GM12878 (cell line): ENCODE results near the gene MMP14. TPM values are rescaled to one million over a fixed set of nuclear protein-coding genes. Genes with fewer than 3 reads are reported as not detected.

ENCODE experiments used
- ASH2L ChIP-seq: fragments of 300-600, 200-600 bp; sonication (generic); IDR thresholded peaks from 2 replicates; pipeline ENCODE4 v1.6.1; 2017; ENCODE audit warnings: low read depth, mild to moderate bottlenecking, borderline replicate concordance
- ATF2 ChIP-seq: IDR thresholded peaks from 2 replicates; pipeline ENCODE4 v1.6.1; 2012; ENCODE audit warnings: low read length, inconsistent platforms
- BCL11A ChIP-seq: IDR thresholded peaks from 2 replicates; pipeline ENCODE4 v1.6.1; 2011; ENCODE audit warnings: low read depth, low read length
- BHLHE40 ChIP-seq, 2 experiments: fragments of 450-650 bp in 1 of 2; IDR thresholded peaks; 2 replicates each; pipeline ENCODE4 v1.6.1; 2011 to 2017; ENCODE audit warnings: low read depth in 2 of 2, borderline replicate concordance in 1 of 2, improper control_type of control experiment in 1 of 2, low read length in 1 of 2, mild to moderate bottlenecking in 1 of 2
- EGR1 ChIP-seq, 2 experiments: IDR thresholded peaks; 1 replicate in 1 of 2; 2 replicates in 1 of 2; pipeline ENCODE4 v1.6.1; 2011 to 2012; ENCODE audit warnings: low read depth in 2 of 2, low read length in 2 of 2, borderline replicate concordance in 1 of 2, mild to moderate bottlenecking in 1 of 2, moderate library complexity in 1 of 2
- FOXK2 ChIP-seq: fragments of 450-650 bp; IDR thresholded peaks from 2 replicates; pipeline ENCODE4 v1.6.1; 2017; ENCODE audit warnings: mild to moderate bottlenecking, moderate library complexity
- IRF3 ChIP-seq: fragments of 450-650 bp; IDR thresholded peaks from 2 replicates; pipeline ENCODE4 v1.6.1; 2014; ENCODE audit warnings: mild to moderate bottlenecking
- IRF5 ChIP-seq: fragments of 450-650 bp; IDR thresholded peaks from 2 replicates; pipeline ENCODE4 v1.6.1; 2017; ENCODE audit warnings: borderline replicate concordance
- JUNB ChIP-seq: IDR thresholded peaks from 2 replicates; pipeline ENCODE4 v1.6.1; 2016; ENCODE audit warnings: antibody characterized with exemption, mild to moderate bottlenecking
- KAT2A ChIP-seq: conservative IDR thresholded peaks from 2 replicates; pipeline ENCODE4 v1.6.1; 2011; ENCODE audit warnings: low read depth, low read length; ENCODE audit not compliant: control insufficient read depth
- KDM1A ChIP-seq: fragments of 200-600 bp; sonication (generic); IDR thresholded peaks from 2 replicates; pipeline ENCODE4 v1.6.1; 2016; ENCODE audit warnings: borderline replicate concordance
- MYB ChIP-seq: fragments of 150-350 bp; IDR thresholded peaks from 2 replicates; pipeline ENCODE4 v1.6.1; 2014; ENCODE audit warnings: mild to moderate bottlenecking, low read depth, low read length, borderline replicate concordance
- MYC ChIP-seq: IDR thresholded peaks from 2 replicates; pipeline ENCODE4 v1.6.1; 2011; ENCODE audit warnings: mild to moderate bottlenecking, low read length, moderate library complexity, inconsistent platforms; ENCODE audit not compliant: insufficient read depth, insufficient replicate concordance, insufficient read length, severe bottlenecking
- NFXL1 ChIP-seq: fragments of 450-650 bp; IDR thresholded peaks from 2 replicates; pipeline ENCODE4 v1.6.1; 2017; ENCODE audit warnings: antibody characterized with exemption, mild to moderate bottlenecking, borderline replicate concordance
- NR2C1 ChIP-seq: fragments of 450-650 bp; IDR thresholded peaks from 2 replicates; pipeline ENCODE4 v1.6.1; 2017; ENCODE audit warnings: antibody characterized with exemption, mild to moderate bottlenecking, moderate library complexity
- POLR2AphosphoS2 ChIP-seq: IDR thresholded peaks from 2 replicates; pipeline ENCODE4 v1.6.1; 2011; ENCODE audit warnings: low read depth, mild to moderate bottlenecking, low read length, improper control_type of control experiment, moderate library complexity
- RCOR1 ChIP-seq: conservative IDR thresholded peaks from 2 replicates; pipeline ENCODE4 v1.6.1; 2012; ENCODE audit warnings: low read depth, low read length, improper control_type of control experiment
- SMAD1 ChIP-seq: fragments of 450-650 bp; IDR thresholded peaks from 2 replicates; pipeline ENCODE4 v1.6.1; 2018; ENCODE audit warnings: mild to moderate bottlenecking, low read depth; ENCODE audit not compliant: partially characterized antibody
- SP1 ChIP-seq: IDR thresholded peaks from one replicate; pipeline ENCODE4 v1.6.1; 2011; ENCODE audit warnings: low read depth, low read length
- SREBF1 ChIP-seq: IDR thresholded peaks from 2 replicates; pipeline ENCODE4 v1.6.1; 2012; ENCODE audit warnings: mild to moderate bottlenecking, low read length
- STAT3 ChIP-seq: IDR thresholded peaks from 2 replicates; pipeline ENCODE4 v1.6.1; 2011; ENCODE audit warnings: low read depth, low read length, improper control_type of control experiment
- SUPT20H ChIP-seq: IDR thresholded peaks from 2 replicates; pipeline ENCODE4 v1.6.1; 2011; ENCODE audit warnings: low read depth, mild to moderate bottlenecking, low read length, moderate library complexity, borderline replicate concordance; ENCODE audit not compliant: control insufficient read depth
- TCF7 ChIP-seq: IDR thresholded peaks from 2 replicates; pipeline ENCODE4 v1.6.1; 2014; ENCODE audit warnings: antibody characterized with exemption, borderline replicate concordance
- ZNF592 ChIP-seq: fragments of 450-650 bp; IDR thresholded peaks from 2 replicates; pipeline ENCODE4 v1.6.1; 2017; ENCODE audit warnings: mild to moderate bottlenecking, moderate library complexity
- polyA plus RNA-seq, 11 experiments: library from polyadenylated mRNA; depleted of rRNA in 4 of 11; unstranded in 6 of 11; stranded (reverse) in 5 of 11; fragments of >200 nt; fragmentation: Nextera tagmentation in 4 of 11; fragmentation: Illumina TruSeq in 1 of 11; extraction: Ambion mirVana in 4 of 11; extraction: Trizol in 1 of 11; gene quantifications; 1 replicate in 1 of 11; 2 replicates in 10 of 11; pipeline versions ENCODE4 v1.2.1 to v1.2.3, GENCODE V29; 2011 to 2016; ENCODE audit warnings: inconsistent platforms in 2 of 11, missing spikeins in 2 of 11, low read depth in 1 of 11
- total RNA-seq, 4 experiments: library from RNA; depleted of rRNA in 3 of 4; stranded (reverse); fragments of >200 nt in 3 of 4; fragmentation: Illumina TruSeq in 1 of 4; extraction: Trizol in 1 of 4; gene quantifications; 2 replicates each; pipeline versions ENCODE4 v1.2.1 to v1.2.3, GENCODE V29; 2013 to 2021

MMP14 gene
- total and polyA plus RNA-seq, 10 of the 15 experiments (the other 5 are each of a cell fraction or from before 2014, with no cell fraction given): 0.31 to 1.9 (median 0.70) TPM; not detected in 2

GRCh38 chr14:22822571-22823098 is 13.8 kb upstream of the MMP14 start (continued):
- TF ChIP-seq ZNF592: 0 out of 2 replicates have a peak, but pooled peaks have one; percentile 44
- no peak for TF ChIP-seq IRF5
- no peak for TF ChIP-seq JUNB
- TF ChIP-seq SREBF1: no peak
- no peak for TF ChIP-seq SMAD1
- no peak for TF ChIP-seq FOXK2
- TF ChIP-seq KDM1A: no peak
- no peak for TF ChIP-seq NR2C1
- no peak for TF ChIP-seq BCL11A
- TF ChIP-seq IRF3: no peak
- no peak for TF ChIP-seq BHLHE40 (IDR thresholded peaks at IDR 0.05; ENCODE audit: borderline replicate concordance in 1 of 2, low read depth in 2 of 2, low read length in 1 of 2)
- no peak for TF ChIP-seq SUPT20H
- no peak for TF ChIP-seq MYB
- no peak for TF ChIP-seq ATF2
- TF ChIP-seq ASH2L: no peak
- peak in 1 of 2 experiments; percentile 38; a peak in 1 of 3 replicates for TF ChIP-seq EGR1 (IDR thresholded peaks at IDR 0.05; ENCODE audit: borderline replicate concordance in 1 of 2, low read depth in 2 of 2, low read length in 2 of 2)
- TF ChIP-seq RCOR1: no peak
- TF ChIP-seq POLR2AphosphoS2: no peak
- no peak for TF ChIP-seq MYC
- TF ChIP-seq NFXL1: no peak
- TF ChIP-seq KAT2A: no peak
- TF ChIP-seq SP1: no peak
- TF ChIP-seq TCF7: no peak
- no peak for TF ChIP-seq STAT3
